Kasumi-1 (cell line): ENCODE measurements around the gene NPAS2.

ENCODE experiments used
- DNase-seq, 2 experiments: peaks; one replicate each; lab custom pipeline; 2025; lab: John Stamatoyannopoulos, UW

Gene NPAS2

DNA sequence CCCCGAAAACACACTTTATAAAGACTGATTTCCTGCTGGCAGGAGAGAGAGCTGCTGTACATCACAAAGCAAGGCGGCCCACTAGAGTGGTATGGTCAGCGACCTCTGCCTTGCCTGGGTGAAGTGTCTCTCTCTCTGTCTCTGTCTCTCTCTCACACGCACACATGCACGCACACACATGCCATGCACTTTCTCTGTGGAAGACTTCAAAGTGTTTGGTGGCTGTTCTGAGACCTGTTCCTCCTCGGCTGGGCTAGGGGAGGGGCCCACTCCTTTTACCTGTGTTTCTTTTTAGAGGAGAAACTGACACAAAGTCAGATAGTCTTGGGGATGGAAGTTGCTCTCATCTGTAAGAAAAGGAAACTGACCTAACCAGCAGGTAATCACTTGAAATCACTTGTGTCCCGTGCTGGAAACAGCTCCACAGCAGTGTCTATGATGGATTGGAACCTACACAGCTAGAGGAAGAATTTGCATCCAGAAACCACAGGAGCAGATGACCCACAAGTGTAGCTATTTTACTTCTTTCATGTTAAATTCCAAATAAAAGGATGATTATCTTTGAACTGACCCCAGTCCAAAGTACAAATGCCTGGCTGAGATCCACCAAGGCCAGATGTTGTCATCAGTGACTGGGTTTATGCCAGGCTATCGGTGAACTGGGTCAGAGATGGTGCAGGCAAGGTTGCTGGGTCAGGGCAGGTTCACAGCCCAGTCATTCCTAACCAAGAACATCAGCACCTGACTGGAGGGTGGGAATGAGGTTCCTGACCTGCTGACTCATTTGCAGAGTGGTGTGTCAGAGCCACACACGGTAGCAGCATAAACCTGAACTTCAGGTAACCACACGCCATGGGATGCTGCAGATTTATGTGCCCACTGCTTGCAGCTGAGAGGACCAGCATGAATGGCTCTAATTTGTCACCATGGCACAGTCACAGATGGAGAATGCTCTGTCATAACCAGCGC, 63.0 kb downstream of the NPAS2 start:
- DNase-seq, result no peak

DNA sequence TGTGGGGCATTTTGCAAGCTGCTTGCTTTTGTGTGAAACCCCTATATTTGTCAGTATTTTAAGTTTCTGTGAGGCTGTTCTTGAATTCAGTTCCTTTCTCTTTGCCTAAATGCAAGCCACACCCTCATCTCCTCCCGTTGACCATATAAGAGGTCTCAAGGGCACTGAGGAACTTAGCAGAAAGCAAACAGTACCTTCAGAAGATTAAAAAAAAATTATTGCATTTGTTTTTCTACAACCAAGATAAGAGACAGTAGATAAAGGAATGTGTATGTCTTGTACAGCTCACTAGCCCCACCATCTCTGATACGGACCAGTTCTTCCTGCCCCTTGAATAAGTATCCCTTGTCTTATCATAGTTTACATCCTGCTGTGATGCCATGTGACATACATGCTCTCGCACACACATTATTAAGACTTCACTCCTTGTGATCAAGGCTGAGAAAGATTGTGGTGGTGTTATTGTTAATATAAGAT, 64.2 kb downstream of the NPAS2 start:
- no peak for DNase-seq

DNA sequence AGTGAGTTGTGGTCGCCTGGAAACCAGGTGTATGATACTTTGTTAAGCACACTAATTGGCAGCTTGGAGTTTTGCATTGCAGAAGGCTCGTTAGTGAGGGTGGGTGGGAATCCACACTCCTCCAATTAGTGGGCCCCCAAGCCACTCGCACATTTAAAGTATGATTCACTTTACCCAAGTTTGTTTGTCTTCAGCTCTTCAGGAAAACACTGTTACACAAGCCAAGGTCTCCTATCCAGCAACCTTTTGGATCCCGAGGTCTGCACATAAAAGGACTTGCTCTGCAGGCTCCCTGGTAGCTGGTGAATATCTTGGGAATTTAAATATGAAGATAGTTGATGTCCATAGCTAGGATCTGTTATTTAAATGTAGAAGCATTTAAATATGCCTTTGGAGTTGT, 66.1 kb downstream of the NPAS2 start:
- DNase-seq, result no peak

DNA sequence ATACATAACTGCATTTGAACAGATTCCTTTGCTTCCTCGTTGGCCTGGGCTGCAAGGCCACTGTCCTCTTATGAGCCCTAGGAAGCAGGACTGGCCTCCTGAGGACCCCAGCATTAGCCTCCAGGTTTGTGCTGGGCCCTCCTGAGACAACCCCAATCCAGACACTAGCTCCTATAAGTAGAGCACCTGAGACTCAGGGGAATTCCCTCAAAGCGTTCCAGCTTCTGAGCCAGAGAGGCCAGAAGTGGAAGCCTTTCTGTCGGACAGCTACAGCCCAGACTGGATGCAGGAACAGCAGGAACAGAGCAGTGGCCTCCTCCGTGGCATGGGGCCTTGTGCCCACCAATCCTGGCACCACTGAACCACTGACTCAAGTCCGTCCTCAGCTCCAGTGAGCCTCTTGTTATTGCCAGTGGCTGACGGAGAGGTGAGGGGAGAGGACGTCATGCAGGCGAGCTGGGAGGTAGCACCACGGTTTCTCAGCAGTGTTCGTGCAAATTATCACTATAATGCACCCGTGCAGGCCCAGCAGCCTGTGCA, 67.2 kb downstream of the NPAS2 start:
- DNase-seq, result no peak

DNA sequence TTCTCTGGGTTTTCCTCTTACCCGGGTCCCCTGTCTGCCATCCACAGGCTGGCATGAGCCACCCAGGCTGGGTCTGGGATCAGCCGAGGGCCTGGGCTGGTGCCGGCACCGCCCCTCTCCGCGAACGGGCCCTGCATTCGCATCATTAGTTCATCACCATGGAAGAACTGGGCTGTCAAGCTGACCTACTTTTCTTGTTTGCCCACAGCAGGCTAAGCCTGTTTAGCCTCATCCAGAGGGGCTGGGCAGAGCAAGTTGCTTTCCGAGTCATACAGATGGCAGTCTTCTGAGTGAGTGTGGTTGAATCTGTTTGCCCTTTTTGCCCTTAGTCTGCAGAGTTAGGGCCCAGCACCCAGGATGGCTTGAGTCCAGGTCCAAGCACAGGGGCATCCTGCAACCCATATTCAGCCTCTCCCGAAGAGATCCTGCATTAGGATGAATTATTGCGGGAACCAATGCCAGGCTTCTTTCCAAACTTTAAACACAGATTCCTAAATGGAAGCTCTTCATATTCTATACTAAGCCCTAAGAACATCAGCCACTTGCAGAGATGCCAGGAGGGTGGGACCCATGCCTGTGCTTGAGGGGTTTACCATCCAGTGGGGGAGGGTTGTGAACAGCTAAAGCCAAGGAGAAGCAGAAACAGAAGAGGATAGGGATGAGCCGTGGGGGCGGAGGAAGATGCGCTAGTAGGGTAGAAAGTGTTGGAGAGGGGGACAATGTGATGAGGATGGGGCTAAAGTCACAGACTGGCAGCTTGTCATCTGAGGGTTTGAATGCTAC, 68.0 kb downstream of the NPAS2 start:
- no peak for DNase-seq

DNA sequence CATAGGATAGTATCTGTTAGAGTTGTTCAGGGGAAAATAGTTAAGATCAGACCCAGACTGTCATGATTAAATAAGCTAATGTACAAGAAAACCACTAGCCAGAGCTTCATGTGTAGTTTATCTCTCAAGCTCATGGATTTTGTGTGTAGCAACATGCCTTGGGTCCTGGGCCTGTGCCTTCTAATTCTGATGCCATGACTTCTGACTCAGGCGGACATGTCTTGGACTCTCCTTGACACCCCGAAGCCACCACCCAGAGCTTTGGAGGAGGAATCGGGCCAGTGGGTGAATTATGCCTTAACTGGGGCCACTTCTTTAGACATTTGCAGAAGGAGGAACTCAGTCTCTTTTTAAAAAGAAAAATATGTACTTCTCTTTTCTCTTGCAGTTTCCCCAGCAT, 68.7 kb downstream of the NPAS2 start:
- peak in 1 of 2 experiments; percentile 9 for DNase-seq

DNA sequence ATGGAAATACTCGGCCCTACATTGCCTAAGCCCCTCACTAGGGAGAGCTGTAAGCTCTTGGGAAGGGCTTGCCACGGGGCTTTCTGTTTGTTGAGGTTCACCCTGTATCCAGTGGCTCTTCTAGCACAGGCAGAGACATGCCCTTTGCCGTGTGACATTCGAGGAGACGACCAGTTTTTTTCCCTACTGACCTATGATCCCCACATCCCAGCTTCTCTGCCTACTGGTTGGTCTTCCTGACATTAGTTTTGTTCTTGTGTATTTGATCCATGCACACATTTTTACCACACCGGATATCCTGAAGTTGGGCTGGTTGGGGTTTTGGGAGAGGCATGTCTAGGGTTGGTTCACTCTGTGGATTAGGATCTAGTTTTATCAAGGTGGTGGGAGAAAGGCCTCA, 69.3 kb downstream of the NPAS2 start:
- no peak for DNase-seq

DNA sequence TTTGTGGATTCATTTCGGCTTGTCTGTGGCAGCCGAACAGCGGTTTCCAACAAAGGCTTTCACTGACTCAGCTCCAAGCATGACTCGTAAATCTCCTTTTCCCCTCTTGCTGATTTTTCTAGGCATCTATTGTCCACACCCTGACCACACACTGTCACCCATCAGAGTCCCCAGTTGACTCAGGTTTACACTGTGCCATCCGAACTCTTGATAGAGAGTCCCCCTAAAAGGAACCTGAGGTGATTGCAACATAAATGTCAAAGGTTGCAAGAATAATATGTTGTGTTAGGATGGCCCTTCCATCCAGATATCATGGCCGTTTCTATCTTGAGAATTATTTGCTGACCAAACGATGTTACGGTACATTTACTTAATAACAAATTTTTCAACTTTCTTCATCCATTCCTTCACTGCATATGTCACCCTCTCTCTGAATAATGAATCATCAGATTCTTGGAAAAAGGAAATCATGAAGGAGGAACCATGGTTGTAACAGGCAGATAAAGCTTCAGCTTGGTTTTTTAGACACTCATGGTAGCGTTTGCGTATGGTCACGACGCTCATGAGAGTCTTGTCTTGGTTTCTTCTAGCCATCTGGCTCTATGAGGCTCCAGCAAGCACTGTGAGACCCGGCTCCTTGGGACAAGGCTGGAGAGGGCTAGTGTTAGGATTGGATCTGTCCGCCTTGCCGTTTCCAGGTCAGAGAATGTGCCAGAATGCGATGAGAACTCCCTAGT, 72.1 kb downstream of the NPAS2 start:
- DNase-seq, result no peak

DNA sequence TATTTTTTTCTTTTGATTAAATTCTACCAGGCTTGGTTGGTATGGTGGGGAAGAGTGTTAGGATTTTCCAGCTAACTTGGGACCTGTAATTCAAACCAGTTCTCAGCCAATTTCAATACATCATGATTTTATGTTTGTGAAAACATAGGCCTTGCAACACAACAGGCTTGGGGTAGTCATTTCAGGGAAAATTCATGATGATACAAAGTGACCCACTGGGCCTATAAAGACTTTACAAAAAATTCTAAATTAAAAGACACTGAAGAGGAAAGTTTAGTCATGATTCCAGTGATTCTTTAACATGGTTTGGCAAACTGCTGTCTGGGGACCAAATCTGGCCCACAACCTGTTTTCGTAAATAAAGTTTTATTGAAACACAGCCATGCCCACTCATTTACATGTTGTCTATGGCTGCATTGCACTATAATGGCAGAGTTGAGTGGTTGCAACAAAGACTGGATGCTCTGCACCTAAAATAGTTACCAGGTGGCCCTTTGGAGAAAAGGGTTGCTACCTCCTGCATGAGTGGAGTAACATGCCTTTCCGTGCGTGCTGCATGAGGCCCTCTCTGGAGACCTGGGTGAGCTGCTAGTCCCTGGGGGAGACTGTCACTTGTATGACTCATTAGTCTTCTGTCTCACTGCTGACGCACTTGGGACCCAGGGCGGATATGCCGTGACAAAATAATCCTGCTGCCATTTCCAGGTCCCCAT, 73.6 kb downstream of the NPAS2 start:
- no peak for DNase-seq

DNA sequence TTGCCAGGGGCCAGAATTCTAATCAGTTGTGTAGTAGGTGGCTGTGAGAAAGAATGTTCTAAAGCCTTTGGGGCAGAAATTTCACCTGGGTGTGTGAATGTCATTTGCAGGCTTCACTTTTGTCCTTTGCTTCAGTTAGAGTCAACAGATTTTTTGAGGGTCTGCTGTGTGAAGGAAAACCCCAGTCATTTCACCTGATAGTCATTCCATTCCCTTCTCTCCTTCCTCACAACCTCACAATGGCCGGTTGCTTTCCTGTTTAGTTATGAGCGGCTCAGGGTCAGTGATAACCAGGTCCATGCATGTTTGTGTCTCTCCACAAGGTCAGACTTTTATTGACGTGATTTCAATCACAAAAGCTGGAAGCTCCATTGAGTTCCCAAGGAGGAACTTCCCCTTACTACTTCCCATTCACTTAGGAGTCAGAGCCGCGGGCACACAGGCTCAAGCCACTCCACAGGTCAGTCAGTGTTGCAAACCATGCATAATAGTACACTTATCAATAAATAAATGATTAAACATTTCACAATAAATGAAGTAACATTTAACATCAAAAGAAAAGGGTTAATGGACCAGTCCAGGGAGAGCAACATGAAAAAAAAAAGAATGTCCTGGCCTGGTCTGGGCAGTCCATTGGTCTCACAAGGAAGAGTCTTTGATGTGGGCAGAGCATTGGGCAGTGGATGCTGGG, 74.3 kb downstream of the NPAS2 start:
- no peak for DNase-seq

DNA sequence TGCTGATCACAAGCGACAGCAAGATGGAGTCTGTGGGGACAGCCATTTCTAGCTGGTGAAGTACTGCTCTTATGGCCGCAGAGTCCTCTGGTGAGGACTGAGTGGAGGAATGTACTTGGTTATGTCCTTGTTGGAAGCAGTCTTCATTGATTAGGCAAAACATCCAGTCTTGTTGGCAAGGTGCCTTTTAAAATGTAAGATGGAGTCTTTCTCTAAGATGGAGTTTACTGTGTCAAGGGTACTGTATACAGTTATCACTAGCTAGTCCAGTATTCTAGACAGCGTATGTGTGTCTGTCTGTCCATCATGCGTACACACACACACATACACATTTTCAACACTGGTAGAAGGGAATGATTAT, 74.8 kb downstream of the NPAS2 start:
- no peak for DNase-seq

DNA sequence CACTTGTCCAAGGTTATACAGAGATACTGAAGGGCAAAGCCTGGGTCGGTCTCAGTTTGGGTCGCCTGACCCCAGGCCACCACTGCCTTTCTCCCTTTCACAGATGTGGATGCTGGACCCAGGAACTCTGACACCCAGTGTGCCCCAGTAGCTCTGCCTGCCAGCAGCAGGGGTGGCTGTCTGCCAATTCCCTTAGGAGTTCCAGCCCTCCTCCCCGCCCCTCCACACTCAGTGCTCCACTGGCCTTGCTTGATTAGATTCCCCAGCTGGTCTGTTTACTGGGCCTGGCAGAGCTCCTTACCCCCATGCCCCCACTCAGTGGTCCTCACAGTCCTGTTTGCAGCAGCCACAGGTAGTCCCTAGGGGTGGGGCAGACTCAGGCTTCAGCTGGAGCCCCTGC, 75.5 kb downstream of the NPAS2 start:
- DNase-seq, result no peak

DNA sequence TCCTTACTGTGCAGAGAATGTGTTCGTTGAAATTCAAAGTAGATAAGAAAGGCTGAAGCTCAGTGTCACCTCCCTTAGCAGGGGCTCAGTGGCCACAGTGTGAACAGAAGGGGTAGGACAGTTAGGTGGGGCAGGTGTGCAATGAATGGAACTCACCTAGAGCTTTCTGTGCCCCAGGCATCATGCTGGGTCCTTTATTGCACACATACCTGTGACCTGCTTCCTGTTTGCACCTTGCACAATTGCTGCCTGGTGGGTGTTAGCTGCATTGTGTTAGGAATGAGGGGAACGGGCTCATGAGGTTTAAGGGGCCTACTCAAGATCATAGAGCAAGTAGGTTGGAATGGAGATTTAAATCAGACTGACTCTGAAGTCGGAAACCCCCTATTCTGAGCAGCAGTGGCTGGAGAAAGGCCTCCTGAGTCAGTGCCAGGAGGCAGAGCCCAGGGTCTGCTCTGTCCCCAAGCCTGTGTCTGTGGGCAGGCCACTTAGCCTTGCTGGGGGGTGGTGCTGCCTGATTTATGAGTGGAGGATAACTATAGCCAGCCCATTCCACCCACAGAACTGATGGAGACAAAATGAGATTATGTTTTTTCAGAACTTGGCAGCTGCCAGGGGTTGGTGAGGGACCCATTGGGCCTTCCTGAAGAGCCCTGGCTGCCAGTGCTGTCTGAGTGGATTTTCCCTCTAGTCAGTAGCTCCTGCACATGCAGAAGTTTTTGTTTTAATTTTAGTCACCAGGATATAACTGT, 76.2 kb downstream of the NPAS2 start:
- DNase-seq, result no peak

DNA sequence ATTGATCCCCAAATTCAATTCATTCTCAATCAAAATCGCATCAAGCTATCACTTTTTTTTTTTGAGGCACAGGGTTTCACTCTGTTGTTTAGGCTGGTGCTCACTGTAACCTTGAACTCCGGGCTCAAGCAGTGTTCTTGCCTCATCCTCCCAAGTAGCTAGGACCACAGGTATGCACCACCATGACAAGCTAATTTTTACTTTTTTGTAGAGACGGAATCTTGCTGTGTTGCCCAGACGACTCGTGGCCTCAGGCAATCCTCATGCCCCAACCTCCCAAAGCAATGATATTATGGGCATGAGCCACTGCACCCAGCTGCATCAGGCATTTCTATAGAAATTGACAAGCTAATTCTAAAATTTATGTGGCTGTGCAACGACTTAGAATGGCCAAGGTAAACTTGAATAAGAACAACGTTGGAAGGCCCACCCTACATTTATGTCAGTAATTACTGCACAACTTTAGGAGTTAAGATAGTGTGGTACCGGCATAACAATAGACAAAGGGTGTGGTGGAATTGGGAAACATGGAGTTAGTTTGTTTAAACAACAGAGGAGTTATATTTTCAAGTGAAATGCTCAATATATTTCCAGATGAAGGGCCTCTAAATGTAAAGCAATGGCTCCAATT, 78.2 kb downstream of the NPAS2 start:
- no peak for DNase-seq

DNA sequence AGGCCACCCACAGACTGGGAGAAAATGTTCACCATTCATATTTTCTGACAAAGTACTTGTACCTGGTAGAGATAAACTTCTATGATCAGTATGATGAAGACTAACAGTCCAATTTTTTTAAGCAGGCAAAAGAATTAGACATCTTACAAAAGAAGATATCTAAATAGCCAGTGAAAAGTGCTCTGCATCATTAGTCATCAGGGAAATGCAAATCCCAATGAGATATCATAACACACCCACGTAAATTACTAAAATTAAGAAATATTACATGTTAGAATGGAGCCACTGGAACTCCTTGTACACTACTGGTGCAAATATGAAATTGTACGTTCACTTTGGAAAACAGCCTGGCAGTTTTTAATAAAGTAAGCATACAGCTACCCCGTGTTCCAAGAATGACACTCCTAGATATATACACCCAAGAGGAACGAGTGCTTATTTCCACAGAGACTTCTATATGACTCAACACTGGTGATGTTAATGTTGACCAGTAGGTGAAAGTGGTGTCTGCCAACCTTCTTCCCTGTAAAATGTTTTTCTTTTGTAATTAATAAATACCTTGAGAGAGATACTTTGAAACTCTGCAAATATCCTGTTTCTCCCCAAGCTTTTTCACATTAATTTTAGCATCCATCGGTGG, 80.3 kb downstream of the NPAS2 start:
- no peak for DNase-seq

DNA sequence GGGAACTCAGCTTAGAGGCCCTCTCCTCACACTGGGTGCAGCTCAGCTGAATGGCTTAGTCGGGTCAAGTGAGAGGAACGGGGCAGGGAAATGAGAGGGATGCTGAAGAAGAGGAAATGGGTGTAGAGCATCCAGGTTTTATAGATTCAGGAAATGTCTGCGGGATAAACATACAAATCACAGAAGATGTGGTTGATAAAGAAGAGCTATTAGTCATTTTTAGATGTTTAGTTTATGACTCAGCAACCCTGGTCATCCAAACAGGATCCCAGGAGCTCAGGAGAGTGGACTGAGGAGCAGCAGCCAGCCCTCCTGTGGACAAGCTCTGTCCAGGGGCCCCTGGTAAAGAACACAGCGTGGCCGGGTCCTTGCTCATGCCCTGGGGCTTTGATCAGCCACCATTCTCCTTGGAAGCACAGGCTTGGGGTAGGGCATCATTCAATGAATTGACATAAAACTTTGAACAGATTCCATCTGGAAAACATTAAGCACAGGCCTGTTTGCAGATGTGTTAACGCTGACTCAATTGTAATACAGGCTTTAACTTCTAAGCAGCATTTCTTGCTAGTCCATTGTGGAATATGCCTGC, 83.0 kb downstream of the NPAS2 start:
- DNase-seq, result no peak

DNA sequence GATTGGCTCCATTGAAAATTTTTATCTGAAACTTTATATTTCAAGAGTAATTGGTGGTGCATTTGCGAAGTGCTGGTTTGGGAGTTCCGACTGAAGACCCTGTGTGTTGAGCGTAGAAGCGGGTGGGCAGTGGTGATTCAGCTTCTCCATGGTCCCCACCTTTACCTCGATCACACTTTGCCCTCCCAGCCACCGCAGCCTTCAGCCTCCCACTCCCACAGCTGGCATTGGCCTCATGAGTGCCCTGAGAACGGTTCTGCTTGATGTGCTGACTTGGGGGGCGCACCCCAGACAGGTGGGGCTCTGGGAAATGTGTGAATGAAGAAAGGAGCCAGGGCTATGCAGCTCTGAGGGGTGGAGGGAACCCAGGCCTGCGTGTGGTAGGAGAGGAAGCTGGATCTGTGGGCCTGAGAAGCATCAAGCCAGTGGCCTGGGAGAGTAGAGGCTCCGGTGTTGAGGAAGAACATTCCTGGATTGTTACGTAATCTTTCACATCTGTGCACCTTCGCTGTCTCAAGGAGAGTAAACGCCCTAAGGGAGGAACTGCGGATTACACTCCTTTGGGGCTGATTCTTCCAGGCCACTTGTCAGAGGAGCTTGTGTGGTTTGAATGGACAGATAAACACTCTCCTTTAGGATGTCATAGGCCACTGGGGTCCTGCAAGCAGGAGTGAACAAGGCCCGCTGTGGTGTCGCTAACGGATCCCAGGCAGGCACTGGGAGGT, 83.8 kb downstream of the NPAS2 start:
- no peak for DNase-seq
